Suprapubic skin (tissue), 4 donors: Measurements from ENCODE around the gene TBC1D1. TPM values are rescaled to one million over a fixed set of nuclear protein-coding genes. Genes with fewer than 3 reads are reported as not detected.

ENCODE experiments used
- DNase-seq, 2 donors: peaks; one replicate each; pipeline ENCODE4 v3.0.0-alpha.2; 2019; ENCODE audit warnings: low spot score in 2 of 2
- H3K27ac ChIP-seq: fragments of 200-600 bp; sonication (generic); one replicate; pipeline ENCODE4 v1.5.1; 2019
- H3K27me3 ChIP-seq: fragments of 200-600 bp; sonication (generic); one replicate; pipeline ENCODE4 v1.5.1; 2019
- H3K36me3 ChIP-seq: fragments of 200-600 bp; sonication (generic); one replicate; pipeline ENCODE4 v1.5.1; 2019
- H3K4me1 ChIP-seq: fragments of 200-600 bp; sonication (generic); one replicate; pipeline ENCODE4 v1.5.1; 2019
- H3K4me3 ChIP-seq: fragments of 200-600 bp; sonication (generic); one replicate; pipeline ENCODE4 v1.5.1; 2019; ENCODE audit warnings: mild to moderate bottlenecking
- H3K9me3 ChIP-seq: fragments of 200-600 bp; sonication (generic); one replicate; pipeline ENCODE4 v1.5.1; 2019
- CTCF ChIP-seq, 2 donors: fragments of 200-600 bp in 1 of 2; fragments of 450-650 bp in 1 of 2; sonication (generic) in 1 of 2; IDR thresholded peaks; one replicate each; pipeline ENCODE4 v1.5.1; 2016 to 2019; ENCODE audit warnings: antibody characterized with exemption in 2 of 2, mild to moderate bottlenecking in 1 of 2, moderate library complexity in 1 of 2
- EP300 ChIP-seq: sonication (generic); formaldehyde crosslinking; IDR thresholded peaks from one replicate; pipeline ENCODE4 v1.6.1; 2017; ENCODE audit warnings: antibody characterized with exemption
- POLR2A ChIP-seq, 2 donors: fragments of 450-650 bp; IDR thresholded peaks; one replicate each; pipeline ENCODE4 v1.6.1; 2017; ENCODE audit warnings: antibody characterized with exemption in 2 of 2, mild to moderate bottlenecking in 2 of 2, moderate library complexity in 2 of 2
- POLR2AphosphoS5 ChIP-seq, 3 donors: sonication (generic); formaldehyde crosslinking; IDR thresholded peaks; one replicate each; pipeline ENCODE4 v1.6.1; 2017; ENCODE audit warnings: antibody characterized with exemption in 3 of 3
- WGBS: methylation state at CpG from one replicate; pipeline ENCODE4 v1.1.5; 2018; 5-methylcytosine and 5-hydroxymethylcytosine counted together
- total RNA-seq, 4 donors: library from RNA; depleted of rRNA; stranded (reverse); fragments of >200 nt; gene quantifications; one replicate each; pipeline ENCODE4 v1.1.0, GENCODE V29; 2016

TBC1D1 gene
- total RNA-seq, 4 donors from 2014 or later = 16.3 to 32.0 (median 22.2) TPM

DNA sequence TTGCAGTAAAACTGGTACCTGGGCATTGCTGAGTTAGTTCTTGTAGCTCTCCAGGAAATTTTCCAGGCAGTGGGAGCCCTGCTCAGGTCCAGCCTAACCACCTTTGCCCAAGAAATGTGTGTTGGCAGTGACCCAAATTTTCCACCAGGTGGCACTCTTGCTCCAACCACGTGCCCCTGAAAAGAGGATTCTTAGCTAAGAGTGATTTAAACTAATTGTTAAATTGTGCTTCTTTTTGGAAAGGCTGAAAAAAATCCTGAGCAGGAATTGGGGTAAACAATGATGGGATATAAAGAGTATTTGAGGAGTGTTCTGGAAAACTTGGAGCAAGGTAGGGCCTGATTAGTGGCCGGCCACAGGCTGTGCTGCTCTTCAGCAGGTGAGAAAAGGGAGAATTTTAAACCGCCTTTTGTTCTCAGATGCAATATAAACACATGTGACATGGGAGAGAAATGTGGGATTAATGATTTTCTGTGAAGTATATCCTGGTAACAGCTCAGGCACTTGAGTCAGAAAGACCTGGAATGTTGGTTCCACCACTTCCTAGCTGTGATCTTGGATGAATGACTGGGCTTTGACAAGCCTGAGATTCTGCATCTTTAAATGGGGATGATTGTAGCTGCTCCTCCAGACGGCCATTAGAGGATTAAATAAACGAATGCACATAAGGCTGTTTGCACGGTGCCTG, 288.9 kb downstream of the TBC1D1 start:
- Histone ChIP-seq H3K27ac (no peak overlapping the region), H3K9me3 (no peaks in the 10 kb centered on the region), H3K4me1 (peaks cover 32% of the 10 kb centered on the region), H3K27me3 (no peaks in the 10 kb centered on the region), H3K36me3 (no peaks in the 10 kb centered on the region), H3K4me3 (no peak overlapping the region)
- TF ChIP-seq POLR2AphosphoS5 (IDR thresholded peaks at IDR 0.05) (no peak), CTCF (IDR thresholded peaks at IDR 0.05) (peak; percentile 80 to 93), POLR2A (IDR thresholded peaks at IDR 0.05) (no peak), EP300 (no peak)
- peak in 1 of 2 donors; percentile 81 for DNase-seq
- 65% methylated on average over 5 of the region's 6 CpGs for WGBS

GRCh38 chr4:38180456-38180855, 289.6 kb downstream of the TBC1D1 start:
- no peak overlapping the region for H3K4me3 ChIP-seq
- 79% methylated on average over 2 of the region's 2 CpGs for WGBS
- H3K27ac ChIP-seq = no peak overlapping the region
- no peaks in the 10 kb centered on the region for H3K9me3 ChIP-seq
- no peaks in the 10 kb centered on the region for H3K36me3 ChIP-seq
- no peak for TF ChIP-seq POLR2A (IDR thresholded peaks at IDR 0.05)
- TF ChIP-seq POLR2AphosphoS5 (IDR thresholded peaks at IDR 0.05) = no peak
- TF ChIP-seq CTCF (IDR thresholded peaks at IDR 0.05) = no peak
- TF ChIP-seq EP300 = no peak
- H3K4me1 ChIP-seq = peaks cover 32% of the 10 kb centered on the region
- DNase-seq = no peak
- H3K27me3 ChIP-seq = no peaks in the 10 kb centered on the region

- H3K4me1 ChIP-seq = peaks cover 32% of the 10 kb centered on the region
- H3K27me3 ChIP-seq = no peaks in the 10 kb centered on the region
- TF ChIP-seq CTCF (IDR thresholded peaks at IDR 0.05) = no peak
- no peak for TF ChIP-seq POLR2A (IDR thresholded peaks at IDR 0.05)
- no peak for TF ChIP-seq EP300
- no peak for TF ChIP-seq POLR2AphosphoS5 (IDR thresholded peaks at IDR 0.05)
- H3K9me3 ChIP-seq = no peaks in the 10 kb centered on the region
- H3K4me3 ChIP-seq = no peak overlapping the region
- no peak for DNase-seq
- WGBS = 60% methylated on average over 3 of the region's 3 CpGs
- no peak overlapping the region for H3K27ac ChIP-seq
- no peaks in the 10 kb centered on the region for H3K36me3 ChIP-seq
Observed at GRCh38 chr4:38181286-38181685, 290.4 kb downstream of the TBC1D1 start.

GRCh38 chr4:38182334-38182998, 291.6 kb downstream of the TBC1D1 start:
- H3K27ac ChIP-seq = no peak overlapping the region
- DNase-seq = no peak
- no peaks in the 10 kb centered on the region for H3K27me3 ChIP-seq
- H3K36me3 ChIP-seq = no peaks in the 10 kb centered on the region
- no peaks in the 10 kb centered on the region for H3K9me3 ChIP-seq
- peaks cover 24% of the 10 kb centered on the region for H3K4me1 ChIP-seq
- TF ChIP-seq POLR2AphosphoS5 (IDR thresholded peaks at IDR 0.05) (no peak), CTCF (IDR thresholded peaks at IDR 0.05) (no peak), EP300 (no peak), POLR2A (IDR thresholded peaks at IDR 0.05) (no peak)
- no peak overlapping the region for H3K4me3 ChIP-seq
- 92% methylated on average over 19 of the region's 40 CpGs for WGBS

DNA sequence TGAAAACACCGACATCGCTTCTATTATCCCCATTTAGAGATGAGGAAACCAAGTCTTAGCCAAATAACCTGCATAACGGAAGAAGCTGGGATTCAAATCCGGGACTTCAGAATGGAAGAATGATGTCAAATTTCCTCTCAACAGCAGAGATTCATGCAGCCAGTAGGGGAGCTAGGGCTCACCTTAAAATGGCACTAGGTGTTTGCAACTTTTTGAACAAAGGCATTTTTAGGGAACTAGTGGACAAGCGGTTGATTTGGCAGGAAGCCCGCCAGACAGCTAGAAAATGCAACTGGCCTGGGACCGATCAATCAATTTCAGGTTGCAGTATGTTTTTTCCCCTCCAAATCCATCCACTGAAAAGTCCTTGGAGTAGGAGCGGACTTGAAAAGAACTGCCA, 293.5 kb downstream of the TBC1D1 start:
- Histone ChIP-seq H3K4me1 (peaks cover 23% of the 10 kb centered on the region), H3K27me3 (no peaks in the 10 kb centered on the region), H3K9me3 (no peaks in the 10 kb centered on the region), H3K27ac (no peak overlapping the region), H3K36me3 (no peaks in the 10 kb centered on the region), H3K4me3 (no peak overlapping the region)
- no peak for DNase-seq
- 94% methylated on average over 8 of the region's 8 CpGs for WGBS
- TF ChIP-seq POLR2A (IDR thresholded peaks at IDR 0.05) = no peak
- TF ChIP-seq POLR2AphosphoS5 (IDR thresholded peaks at IDR 0.05) = no peak
- no peak for TF ChIP-seq EP300
- TF ChIP-seq CTCF (IDR thresholded peaks at IDR 0.05) = no peak
